ENCODE results near the gene SPSB4.

The SPSB4 gene

DNA sequence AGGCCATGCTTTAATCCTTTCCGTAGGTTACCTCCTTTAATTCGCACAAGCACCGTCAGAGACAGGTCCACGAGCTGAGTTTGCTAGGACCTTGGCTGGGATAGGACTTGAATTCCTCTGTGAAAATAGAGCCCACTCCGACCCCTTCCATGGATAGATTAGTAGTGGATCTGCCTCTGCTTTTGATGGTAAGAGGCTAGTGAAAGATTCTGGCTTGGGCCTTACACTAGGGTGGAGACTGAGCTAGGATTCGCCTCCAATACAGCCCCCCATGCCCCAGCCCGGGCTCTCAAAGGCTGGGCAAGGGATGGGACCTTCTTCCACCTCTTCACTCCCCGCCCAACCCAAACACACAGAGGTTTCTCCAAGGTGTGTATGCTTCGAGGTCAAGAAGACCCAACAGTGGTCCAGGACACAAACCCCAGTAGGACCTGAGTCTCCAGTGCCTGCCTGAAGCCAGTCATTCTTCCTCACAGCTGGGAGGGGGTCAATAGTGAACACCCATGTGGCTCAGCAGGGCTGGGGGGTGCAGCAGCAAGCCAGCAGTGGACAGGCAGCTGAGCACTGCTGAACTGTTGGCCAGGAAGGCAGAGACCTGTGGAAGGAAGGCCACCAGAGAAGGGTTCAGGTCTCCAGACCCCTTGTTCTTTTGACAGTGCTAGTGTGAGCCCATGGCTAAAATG is 75.7 kb downstream of the SPSB4 start:
- no peak overlapping the region for H3K4me3 ChIP-seq (ENCODE audit: low read length)
- no peak for DNase-seq (ENCODE audit: low read depth)
- TF ChIP-seq CTCF (conservative IDR thresholded peaks at IDR 0.05; ENCODE audit: low read depth, low read length): no peak

- TF ChIP-seq CTCF (conservative IDR thresholded peaks at IDR 0.05; ENCODE audit: low read depth, low read length): no peak
These were observed 76.4 kb downstream of the SPSB4 start for GRCh38 chr3:141127344-141128125.

DNA sequence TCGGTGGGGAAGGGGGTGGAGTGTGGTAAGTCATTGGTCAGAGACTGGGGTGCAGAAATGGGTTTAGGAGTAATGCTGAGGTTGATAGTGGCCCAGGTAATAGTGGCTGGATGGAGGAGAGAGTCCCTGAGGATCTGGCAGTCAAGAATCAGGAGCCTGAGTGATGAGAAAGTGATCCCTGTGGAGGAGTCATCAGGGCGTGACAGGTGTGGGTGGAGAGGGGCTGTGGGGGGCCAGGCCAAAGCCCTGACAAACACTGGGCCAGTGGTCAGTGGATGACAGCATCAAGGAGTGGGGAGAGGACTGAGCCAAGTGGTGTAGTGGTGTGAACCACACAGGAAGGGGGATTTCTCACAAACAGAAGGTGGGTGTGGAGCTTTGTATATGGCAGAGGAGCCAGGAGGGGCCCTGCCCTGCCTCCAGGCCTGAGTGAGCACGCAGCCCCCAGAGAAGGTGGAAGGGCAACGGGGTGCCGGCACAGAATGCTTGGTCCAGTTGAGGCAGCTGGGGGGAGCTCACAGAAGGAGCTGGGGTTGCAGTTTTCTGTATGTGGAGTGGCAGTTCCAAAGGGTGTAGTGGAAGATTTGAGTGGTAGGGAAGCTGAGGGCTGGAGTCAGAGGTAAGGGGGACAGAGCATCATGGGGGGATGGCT is 77.1 kb downstream of the SPSB4 start:
- DNase-seq (ENCODE audit: low read depth): no peak
- TF ChIP-seq CTCF (conservative IDR thresholded peaks at IDR 0.05; ENCODE audit: low read depth, low read length): no peak
- H3K4me3 ChIP-seq (ENCODE audit: low read length): no peak overlapping the region

More at GRCh38 chr3:141127344-141128125, 76.4 kb downstream of the SPSB4 start:
- no peak overlapping the region for H3K4me3 ChIP-seq (ENCODE audit: low read length)
- DNase-seq (ENCODE audit: low read depth): no peak

DNA sequence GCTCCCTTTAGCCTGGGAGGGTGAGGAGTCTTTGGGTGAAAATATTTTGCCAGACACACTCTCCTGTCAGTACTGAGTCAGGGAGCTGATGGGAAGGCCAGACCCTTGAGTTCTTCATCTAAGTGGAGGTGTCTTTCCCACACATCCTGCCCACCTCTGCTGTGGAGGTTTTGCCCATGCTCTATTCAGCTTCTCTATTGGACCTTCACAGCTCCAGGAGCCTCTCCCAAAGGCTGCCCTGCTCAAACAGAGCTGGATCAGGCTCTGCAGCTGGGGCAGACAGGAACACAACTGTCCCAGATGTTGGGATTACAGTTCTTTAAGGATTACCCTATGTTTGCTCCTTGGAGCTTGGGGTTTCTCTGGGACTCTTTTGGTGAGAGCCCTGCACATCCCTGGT is 77.9 kb downstream of the SPSB4 start:
- DNase-seq (ENCODE audit: low read depth): no peak
- H3K4me3 ChIP-seq (ENCODE audit: low read length): no peak overlapping the region
- no peak for TF ChIP-seq CTCF (conservative IDR thresholded peaks at IDR 0.05; ENCODE audit: low read depth, low read length)

DNA sequence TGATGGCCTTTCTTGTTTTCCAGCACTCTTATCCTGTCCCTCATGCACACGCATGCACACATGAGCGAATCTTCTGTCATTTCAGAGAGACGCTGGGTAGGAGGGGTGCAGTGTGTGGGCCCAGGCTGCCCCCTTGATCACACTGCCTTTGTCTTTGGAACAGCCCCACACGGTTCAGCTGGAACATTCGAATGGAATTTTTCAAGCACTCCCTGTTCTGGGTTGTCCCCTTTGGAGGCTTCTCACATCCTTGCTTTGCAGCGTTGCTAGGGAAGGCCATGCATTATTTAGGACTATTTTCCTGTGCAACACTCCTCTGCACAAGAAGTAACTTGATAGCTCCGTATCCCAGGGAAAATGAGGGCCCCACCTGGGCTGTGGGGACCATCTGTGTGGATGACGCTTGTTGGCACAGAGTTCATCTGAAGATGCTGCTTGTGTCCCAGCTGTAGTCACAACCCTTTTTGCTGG is 78.4 kb downstream of the SPSB4 start:
- no peak overlapping the region for H3K4me3 ChIP-seq (ENCODE audit: low read length)
- no peak for DNase-seq (ENCODE audit: low read depth)
- no peak for TF ChIP-seq CTCF (conservative IDR thresholded peaks at IDR 0.05; ENCODE audit: low read depth, low read length)

- TF ChIP-seq CTCF (conservative IDR thresholded peaks at IDR 0.05; ENCODE audit: low read depth, low read length): no peak
- no peak for DNase-seq (ENCODE audit: low read depth)
- no peak overlapping the region for H3K4me3 ChIP-seq (ENCODE audit: low read length)
These were observed 92.4 kb downstream of the SPSB4 start for GRCh38 chr3:141143517-141143916.

Measured in retinal pigment epithelial cell (primary cell).